ENCODE data around the gene ADCY3. TPM values are rescaled to one million over a fixed set of nuclear protein-coding genes. Genes with fewer than 3 reads are reported as not detected.
"Not testable (repeated sequence)": the region's sequence is repeated elsewhere in the genome, so short reads cannot be mapped to it uniquely, and the experiment has no call there.

ADCY3 gene
- total RNA-seq, 1 experiment from 2014 or later, result 73.9 TPM

DNA sequence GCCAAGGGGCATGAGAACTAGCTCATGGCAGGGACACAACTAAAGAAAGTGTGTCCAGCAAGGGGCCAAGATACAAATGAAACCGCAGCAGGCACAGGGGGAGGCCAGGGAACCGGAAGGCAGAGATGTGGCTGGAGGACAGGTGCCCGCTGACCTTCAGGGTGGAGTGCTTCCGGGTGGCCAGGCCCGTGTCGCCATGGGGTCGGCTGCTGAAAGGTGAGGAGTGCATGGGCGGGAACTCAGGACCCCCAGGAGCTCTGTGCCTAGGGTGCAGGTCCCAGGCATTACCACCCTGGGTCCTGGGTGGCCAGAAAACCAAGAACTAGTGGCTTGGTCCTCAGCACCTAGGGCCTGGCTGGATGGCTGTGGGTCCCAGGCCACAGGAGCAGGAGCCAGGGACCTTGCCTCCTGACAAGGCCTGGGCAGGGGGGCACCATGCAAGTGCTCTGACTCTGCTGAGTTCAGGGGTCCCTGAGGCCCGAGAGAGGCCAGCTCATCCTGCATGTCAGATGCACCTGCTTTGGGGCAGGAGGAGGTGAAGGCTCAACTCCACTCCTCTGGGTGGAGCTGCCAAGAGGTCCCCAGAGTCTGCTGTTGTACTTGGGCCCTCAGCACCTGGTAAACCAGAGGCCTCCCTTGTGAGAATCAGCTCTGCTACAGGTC, 75.9 kb downstream of the ADCY3 start:
- no peak for DNase-seq
- Histone ChIP-seq H3K4me1 (no peaks in the 10 kb centered on the region), H3K9me3 (replicated peaks) (0 out of 2 replicates have a peak, but pooled peaks cover 4% of the 10 kb centered on the region), H3K27me3 (no peaks in the 10 kb centered on the region), H3K36me3 (peaks cover 27% of the 10 kb centered on the region), H3K4me3 (no peak overlapping the region), H3K27ac (no peak overlapping the region)

DNA sequence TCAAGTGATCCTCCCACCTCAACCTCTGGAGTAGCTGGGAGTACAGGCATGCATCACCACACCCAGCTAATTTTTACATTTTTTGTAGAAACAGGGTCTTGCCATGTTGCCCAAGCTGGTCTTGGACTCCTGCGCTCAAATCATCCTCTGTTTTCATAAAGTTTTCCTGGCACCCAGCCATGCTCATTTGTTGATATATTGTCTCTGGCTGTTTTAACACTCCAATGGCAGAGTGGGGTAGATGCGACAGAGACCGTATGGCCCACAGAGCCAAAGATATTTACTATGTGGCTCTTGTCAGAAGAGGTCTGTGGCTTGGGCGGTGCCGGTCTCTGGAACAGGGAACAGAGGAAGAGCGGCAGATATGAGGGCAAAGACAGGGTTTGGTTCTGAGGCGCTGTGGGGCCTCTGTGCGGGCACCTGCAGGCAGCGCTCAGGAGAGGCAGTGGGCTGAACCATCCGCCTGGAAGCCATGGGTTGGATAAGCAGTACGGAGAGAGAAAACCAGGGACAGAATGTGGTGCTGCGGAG, 76.6 kb downstream of the ADCY3 start:
- Histone ChIP-seq H3K9me3 (replicated peaks) (0 out of 2 replicates have a peak, but pooled peaks cover 2% of the 10 kb centered on the region), H3K4me1 (no peaks in the 10 kb centered on the region), H3K27ac (no peak overlapping the region), H3K4me3 (no peak overlapping the region), H3K36me3 (peaks cover 26% of the 10 kb centered on the region), H3K27me3 (no peaks in the 10 kb centered on the region)
- no peak for DNase-seq

DNA sequence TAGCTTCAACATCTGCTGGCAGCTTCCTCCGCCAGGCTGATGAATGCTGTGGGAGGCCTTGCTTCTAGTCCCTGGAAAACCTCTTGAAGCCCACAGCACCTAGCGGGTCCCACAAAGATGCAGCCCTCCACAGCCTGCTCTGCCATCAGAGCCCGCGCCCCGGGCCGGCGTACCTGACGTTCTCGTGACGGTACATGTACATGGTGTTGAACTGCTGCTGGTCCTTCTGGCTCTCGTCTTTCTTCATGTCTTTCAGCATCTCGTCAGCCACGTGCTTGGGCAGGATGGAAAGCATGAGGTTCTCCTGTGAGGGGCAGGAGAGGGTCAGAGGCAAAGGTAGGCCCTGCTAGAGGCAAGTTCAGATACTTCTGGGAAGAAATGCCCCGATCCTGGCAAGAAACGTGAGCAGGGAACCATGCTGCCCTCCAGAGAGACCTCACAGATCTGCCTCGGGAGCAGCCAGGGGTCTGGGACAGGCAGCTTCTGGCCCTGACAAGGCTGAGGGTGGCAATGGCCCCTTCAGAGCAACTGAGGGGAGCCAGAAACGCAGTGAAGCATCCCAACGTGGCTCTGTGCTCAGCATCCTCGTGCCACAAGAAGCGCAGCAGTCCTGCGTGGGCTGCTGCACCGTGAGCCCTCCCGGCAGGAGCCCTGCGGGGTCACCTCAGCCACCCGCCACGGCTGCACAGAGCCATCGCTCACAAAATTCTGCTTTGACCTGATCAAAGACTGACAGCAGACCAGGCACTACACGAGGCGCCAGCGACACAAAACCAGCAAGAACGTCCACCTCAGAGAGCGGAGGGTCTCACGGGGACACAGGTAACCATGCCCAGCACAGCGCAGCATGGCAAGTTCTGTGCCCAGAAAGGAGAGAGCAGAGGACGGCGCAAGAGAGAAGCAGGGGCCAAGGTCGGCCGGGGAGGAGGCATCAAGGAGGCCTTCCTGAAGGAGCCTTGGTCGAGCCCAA, 77.7 kb downstream of the ADCY3 start:
- DNase-seq, result no peak
- Histone ChIP-seq H3K36me3 (peaks cover 26% of the 10 kb centered on the region), H3K4me1 (no peaks in the 10 kb centered on the region), H3K27ac (no peak overlapping the region), H3K27me3 (no peaks in the 10 kb centered on the region), H3K9me3 (replicated peaks) (no peaks in the 10 kb centered on the region), H3K4me3 (no peak overlapping the region)

DNA sequence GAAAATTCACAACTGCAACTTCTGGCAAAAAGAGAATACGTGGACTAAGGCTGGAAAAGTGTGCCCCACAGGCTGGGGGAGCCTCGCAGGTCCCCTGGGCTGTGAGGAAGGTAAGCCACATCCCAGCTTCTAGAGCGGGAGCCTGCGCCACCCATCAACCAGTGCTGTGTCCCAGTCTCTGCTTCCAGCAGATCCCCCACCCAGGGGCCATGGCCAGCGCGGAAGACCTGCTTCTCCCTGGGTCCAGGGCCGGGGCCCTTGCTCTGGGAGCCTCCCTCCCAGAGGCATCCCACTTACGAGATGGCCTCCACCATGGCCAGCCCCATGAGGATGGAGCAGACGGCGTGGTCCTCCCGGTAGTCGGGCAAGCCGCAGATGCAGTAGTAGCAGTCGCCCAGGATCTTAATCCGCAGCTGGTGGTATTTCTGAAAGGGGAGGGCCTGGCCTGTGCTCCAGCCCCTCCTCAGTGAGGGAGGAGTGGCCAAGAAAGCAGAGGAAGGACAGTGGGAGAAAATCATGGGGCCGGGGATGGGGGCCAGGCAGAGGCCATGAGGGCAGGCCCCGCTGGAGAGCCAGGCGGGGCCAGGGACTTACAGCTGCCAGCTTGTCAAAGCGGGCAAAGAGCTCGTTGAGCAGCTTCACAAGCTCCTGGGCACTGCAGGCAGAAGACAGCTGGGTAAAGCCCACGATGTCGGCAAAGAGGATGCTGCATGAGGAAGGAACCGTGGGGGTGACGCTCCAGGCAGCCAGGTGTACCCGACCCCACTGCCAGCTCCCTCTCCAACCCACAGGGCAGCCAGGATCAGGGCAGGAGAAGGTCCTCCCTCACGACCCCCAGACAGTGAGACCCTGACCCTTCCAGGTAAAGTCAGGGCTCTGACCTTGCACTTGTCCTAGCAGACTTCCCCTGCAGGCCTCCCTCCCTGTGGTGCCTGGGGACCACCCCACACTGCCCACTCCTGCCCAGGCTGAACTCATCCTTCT, 78.8 kb downstream of the ADCY3 start:
- Histone ChIP-seq H3K27ac (no peak overlapping the region), H3K27me3 (no peaks in the 10 kb centered on the region), H3K9me3 (replicated peaks) (no peaks in the 10 kb centered on the region), H3K4me1 (no peaks in the 10 kb centered on the region), H3K4me3 (no peak overlapping the region), H3K36me3 (peaks cover 27% of the 10 kb centered on the region)
- no peak for DNase-seq

DNA sequence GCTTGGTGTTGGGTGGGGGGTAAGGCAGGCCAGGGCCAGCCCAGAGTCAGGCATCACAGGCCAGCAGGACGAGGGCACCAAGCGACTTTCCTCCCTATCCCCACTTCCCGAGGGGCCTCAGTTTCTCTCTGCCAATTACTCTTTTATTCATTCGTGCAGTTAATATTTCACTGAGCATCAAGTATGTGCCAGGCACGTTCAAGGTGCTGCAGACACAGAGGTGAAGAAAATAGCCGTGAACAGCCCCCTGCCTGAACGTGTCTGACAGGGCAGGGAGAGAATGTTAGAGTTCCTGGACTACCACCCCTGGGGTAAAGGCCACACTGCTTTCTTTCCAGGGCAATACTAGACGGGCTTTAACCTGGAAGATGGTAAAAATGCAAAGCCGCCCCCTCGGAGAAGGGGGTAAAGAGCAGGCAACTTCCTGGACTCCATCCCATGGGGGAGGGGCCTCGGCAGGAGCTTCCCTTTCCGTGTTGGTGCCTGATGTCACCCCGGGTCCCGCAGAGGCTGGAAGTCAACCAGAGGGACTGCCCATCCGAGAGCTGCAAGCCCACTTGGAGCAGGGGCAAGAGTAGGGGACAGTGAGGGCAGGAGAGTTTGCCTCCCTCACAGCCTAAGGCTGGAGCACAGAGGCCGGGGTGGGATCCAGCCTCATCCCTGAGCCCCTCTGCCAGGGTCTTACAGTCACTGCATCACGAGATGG, 79.7 kb downstream of the ADCY3 start:
- Histone ChIP-seq H3K4me3 (no peak overlapping the region), H3K9me3 (replicated peaks) (no peaks in the 10 kb centered on the region), H3K27me3 (no peaks in the 10 kb centered on the region), H3K27ac (no peak overlapping the region), H3K4me1 (no peaks in the 10 kb centered on the region), H3K36me3 (peaks cover 35% of the 10 kb centered on the region)
- no peak for DNase-seq

DNA sequence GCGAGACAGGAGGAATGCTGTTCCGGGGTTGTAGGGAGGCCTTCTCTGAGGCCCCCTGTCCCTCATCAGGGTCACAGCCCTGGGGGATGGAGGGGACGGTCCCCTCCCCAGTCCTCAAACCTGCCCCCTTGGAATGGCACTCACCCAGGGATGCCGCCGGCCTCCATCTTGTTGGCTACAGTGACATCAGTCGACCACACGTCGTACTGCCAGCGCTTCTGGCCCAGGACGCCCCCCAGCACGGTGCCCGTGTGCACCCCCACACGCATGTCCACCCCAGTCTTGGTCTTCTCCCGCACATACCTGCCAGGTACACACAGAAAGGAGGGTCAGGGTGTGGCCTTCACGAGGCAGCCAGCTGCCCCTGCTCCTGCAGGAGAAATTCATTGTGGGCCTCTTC, 80.3 kb downstream of the ADCY3 start:
- Histone ChIP-seq H3K36me3 (peaks cover 41% of the 10 kb centered on the region), H3K27me3 (no peaks in the 10 kb centered on the region), H3K9me3 (replicated peaks) (no peaks in the 10 kb centered on the region), H3K27ac (no peak overlapping the region), H3K4me3 (no peak overlapping the region), H3K4me1 (no peaks in the 10 kb centered on the region)
- no peak for DNase-seq

DNA sequence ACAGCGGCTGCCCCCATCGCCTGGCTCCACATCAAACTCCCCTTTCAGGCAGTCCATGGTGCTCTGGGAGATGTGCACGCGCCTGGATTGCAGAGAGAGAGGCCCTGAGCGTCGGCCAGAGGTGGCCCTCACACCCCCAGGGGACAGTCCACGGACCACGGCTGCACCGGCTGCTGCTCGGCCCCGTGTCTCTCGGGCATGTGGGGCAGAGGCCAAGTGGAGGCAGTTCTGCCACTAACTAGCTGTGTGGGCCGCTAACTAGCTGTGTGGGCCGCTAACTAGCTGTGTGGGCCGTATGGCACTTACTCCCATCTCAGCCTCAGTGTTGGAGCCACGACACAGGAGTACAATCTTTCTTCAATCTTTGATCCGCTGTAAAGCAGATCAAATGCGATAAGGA, 81.5 kb downstream of the ADCY3 start:
- Histone ChIP-seq H3K4me3 (no peak overlapping the region), H3K36me3 (peaks cover 50% of the 10 kb centered on the region), H3K4me1 (no peaks in the 10 kb centered on the region), H3K27me3 (no peaks in the 10 kb centered on the region), H3K9me3 (replicated peaks) (no peaks in the 10 kb centered on the region), H3K27ac (no peak overlapping the region)
- no peak for DNase-seq

DNA sequence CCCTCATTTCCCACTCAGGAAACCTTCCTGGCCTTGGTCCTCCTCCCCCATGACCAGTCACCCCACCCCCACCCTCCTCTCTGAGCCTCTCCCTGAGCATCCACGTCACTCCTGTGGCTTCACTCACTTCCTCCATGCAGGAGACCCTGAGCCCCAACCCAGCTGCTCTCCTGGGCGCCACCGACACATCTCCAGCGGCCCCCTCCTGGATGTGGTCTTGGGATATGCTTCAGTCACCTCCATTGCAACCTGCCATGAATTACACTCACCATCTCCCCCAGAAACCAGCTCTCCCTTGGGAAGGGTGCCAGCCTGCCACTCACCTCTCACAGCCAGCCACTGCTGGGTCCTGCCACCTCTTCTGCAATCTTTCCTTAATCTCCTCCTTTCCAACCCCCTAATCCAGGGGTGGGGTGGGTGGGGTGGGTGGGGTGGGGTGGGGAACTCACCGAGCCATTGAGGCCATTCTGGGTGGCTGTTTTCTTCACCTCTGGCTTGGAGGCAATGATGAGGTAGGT, 82.0 kb downstream of the ADCY3 start:
- Histone ChIP-seq H3K36me3 (peaks cover 50% of the 10 kb centered on the region), H3K9me3 (replicated peaks) (no peaks in the 10 kb centered on the region), H3K27ac (no peak overlapping the region), H3K4me3 (no peak overlapping the region), H3K27me3 (no peaks in the 10 kb centered on the region), H3K4me1 (no peaks in the 10 kb centered on the region)
- no peak for DNase-seq

DNA sequence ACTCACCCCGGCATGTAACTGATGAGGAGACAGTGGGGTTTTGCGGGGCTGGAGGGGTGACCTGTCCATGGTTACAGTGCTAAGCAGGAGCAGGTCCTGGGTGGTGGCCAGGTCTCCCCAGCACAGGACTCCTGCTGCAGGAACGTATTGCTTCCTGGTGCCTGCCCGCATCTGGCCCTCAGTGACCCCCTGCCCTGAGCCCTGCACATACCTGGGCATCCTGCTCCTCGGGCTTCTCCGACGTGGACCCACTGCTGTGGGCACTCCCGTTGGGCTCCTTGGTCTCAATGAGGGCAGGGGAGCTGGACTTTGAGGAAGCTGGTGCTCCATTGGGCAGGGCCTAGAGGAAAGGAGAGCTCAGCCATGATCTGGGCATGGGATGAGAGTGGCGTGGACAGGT, 83.3 kb downstream of the ADCY3 start:
- no peak for DNase-seq
- H3K27ac ChIP-seq, result no peak overlapping the region
- no peaks in the 10 kb centered on the region for H3K27me3 ChIP-seq
- H3K4me3 ChIP-seq, result no peak overlapping the region
- no peaks in the 10 kb centered on the region for H3K9me3 ChIP-seq (replicated peaks)
- H3K4me1 ChIP-seq, result no peaks in the 10 kb centered on the region
- peaks cover 46% of the 10 kb centered on the region for H3K36me3 ChIP-seq

DNA sequence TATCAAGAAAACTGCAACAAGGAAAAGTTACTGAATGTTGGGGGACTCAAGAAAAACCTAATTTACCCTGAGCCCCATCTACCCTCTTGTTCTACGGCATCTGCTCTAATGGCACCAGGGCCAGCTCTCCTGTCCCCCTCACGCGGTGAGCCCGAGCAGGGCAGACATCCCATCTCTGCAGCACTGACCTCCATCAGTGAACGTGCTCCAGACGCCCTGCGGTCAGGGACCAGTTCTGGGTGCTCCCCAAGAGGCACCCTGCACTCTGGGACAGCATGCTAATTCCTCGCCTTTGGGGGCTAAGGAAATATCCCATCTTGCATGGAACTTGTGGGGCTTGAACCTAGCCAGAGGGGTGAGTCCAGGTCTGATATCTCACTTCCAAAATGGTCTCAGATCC, 83.8 kb downstream of the ADCY3 start:
- DNase-seq, result no peak

DNA sequence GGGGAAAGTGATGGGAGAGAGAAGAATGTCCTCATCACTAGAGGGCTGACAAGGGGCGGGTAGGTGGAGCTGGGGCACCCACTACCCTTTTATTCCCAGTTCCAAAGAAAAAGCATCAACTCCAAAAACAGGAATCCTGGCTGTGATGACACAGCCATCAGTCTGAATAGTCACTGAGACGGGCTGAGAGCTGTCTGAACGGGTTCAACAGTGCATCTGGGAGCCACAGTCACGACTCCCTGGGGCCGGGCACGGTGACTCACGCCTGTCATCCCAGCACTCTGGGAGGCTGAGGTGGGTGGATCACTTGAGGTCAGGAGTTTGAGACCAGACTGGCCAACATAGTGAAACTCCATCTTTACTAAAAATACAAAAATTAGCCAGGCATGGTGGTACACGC, 84.6 kb downstream of the ADCY3 start:
- H3K27ac ChIP-seq; H3K9me3 ChIP-seq (replicated peaks); H3K4me3 ChIP-seq; DNase-seq; H3K27me3 ChIP-seq; H3K4me1 ChIP-seq: not testable (repeated sequence)
- peaks cover 45% of the 10 kb centered on the region for H3K36me3 ChIP-seq

More for the DNA sequence above, 83.8 kb downstream of the ADCY3 start:
- peaks cover 48% of the 10 kb centered on the region for H3K36me3 ChIP-seq
- H3K4me3 ChIP-seq, result no peak overlapping the region
- H3K27me3 ChIP-seq, result no peaks in the 10 kb centered on the region
- no peaks in the 10 kb centered on the region for H3K9me3 ChIP-seq (replicated peaks)
- no peaks in the 10 kb centered on the region for H3K4me1 ChIP-seq
- H3K27ac ChIP-seq, result no peak overlapping the region

DNA sequence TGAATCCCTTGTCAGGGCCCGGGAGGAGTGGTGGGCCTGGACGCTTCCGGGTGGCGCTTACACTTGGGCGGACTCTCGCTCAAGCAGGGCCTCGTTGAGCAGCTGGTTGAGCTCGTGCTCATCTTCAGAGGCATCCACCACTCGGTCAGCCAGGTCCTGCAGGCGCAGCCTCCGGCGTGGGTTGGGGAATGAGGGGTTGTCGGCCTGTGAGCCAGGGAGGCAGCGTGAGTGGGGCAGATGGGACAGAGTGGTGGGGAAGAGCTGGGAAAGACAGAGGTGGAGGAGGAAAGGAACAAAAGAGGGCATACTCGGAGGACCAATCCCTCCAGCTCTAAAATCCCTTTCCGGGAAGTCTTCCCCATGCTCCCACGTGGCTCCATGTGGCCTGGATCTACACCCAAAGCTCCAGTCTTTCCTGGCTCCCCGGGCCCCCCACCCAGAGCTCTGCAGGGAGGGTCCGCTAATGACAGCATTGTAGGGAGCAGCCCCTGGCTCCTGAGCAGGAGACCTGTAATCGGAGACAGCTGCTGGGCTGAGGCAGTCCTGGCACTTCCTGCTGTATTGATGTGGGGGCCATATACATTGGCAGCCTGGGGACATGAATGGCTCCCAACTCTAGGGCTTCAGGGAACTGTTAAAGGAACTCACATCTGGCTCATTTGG, 85.2 kb downstream of the ADCY3 start:
- Histone ChIP-seq H3K4me1 (no peaks in the 10 kb centered on the region), H3K36me3 (peaks cover 46% of the 10 kb centered on the region), H3K27me3 (no peaks in the 10 kb centered on the region), H3K27ac (no peak overlapping the region), H3K9me3 (replicated peaks) (no peaks in the 10 kb centered on the region), H3K4me3 (no peak overlapping the region)
- DNase-seq, result no peak
